HG03097 (cell line): ENCODE data around the gene TBX18.

ENCODE experiments used
- ATAC-seq: cut with Tn5 transposase; IDR thresholded peaks from one replicate; pipeline ENCODE4 v1.9.1; 2021; ENCODE audit not compliant: unreplicated experiment, low FRiP score

TBX18 gene

DNA sequence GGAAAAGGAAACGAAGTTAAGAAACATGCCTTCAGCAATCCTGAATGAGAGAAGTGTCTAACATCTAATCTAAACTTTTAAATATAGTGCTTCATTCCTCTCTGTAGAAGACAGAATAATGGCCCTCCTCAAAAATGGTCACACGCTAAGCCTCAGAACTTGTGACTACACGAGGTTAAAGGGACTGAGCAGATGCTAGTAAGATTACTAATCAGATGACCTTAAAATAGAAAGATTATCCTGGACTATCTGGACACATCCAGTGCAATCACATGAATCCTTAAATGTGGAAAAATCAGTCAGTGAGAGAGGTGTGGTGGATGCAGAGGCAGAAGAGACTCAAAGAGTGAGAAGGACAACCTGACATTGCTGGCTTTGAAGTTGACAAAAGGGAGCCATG, 126.1 kb downstream of the TBX18 start:
- ATAC-seq: no peak
